ENCODE data around the gene SPHK2. TPM values are rescaled to one million over a fixed set of nuclear protein-coding genes. Genes with fewer than 3 reads are reported as not detected.

SPHK2 gene
- total RNA-seq, 4 donors from 2014 or later, result 7.0 to 10.9 (median 9.7) TPM

DNA sequence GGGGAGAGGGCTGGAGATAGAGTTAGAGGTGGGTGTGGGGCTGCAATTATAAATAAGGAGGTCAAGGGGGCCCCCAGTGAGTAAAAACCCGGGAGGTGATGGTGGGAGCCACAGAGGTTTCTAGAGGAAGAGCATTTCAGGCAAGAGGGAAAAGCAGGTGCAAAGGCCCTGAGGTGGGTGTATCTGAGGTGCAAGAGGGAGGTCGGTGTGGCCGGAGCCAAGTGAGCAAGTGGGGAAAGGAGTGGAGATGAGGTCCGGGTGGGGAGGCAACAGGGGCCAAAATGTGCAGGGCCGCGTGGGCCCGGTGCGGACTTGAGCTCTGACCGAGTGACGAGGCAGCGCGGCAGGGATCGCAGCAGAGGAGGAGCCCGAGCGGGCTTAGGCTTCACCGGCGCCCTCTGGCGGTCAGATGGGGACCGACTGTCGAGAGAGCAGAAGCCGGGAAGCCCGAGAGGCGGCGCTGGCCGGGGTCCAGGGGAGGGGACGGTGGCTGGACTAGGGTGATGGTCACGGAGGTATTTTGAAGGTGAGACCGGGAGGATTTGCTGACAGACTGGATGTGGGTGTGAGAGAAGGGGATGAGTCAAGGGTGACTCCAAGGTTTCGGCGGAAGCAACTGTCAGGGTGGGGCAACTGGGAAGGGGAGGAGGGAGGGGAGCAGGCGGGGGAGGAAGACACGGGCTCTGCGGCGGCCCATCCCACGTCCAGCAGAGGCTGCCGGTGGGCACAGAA lies 30.5 kb upstream of the SPHK2 start:
- H3K27me3 ChIP-seq, result no peaks in the 10 kb centered on the region
- no peaks in the 10 kb centered on the region for H3K9me3 ChIP-seq
- WGBS, 2 donors, result 3 to 5% methylated on average over 34 of the region's 36 CpGs
- H3K4me3 ChIP-seq, result peak overlapping the region in 3 of 4 donors; percentile 31 to 70 (median 35)
- TF ChIP-seq CTCF (IDR thresholded peaks at IDR 0.05), result peak; percentile 76 to 97 (median 94)
- TF ChIP-seq POLR2A (IDR thresholded peaks at IDR 0.05), result no peak
- H3K27ac ChIP-seq, result peak overlapping the region; percentile 53 to 74 (median 68)
- intact Hi-C loops (cut with DNase I), result loop anchor here (2.0 kb wide), 1 partner anchor 80 kb away; no protein-coding TSS in a partner anchor
- H3K36me3 ChIP-seq, result peaks cover 0 to 41% (median 0%) of the 10 kb centered on the region in 3 donors
- peaks cover 4 to 31% (median 16%) of the 10 kb centered on the region in 3 donors for H3K4me1 ChIP-seq
- DNase-seq, result no peak

DNA sequence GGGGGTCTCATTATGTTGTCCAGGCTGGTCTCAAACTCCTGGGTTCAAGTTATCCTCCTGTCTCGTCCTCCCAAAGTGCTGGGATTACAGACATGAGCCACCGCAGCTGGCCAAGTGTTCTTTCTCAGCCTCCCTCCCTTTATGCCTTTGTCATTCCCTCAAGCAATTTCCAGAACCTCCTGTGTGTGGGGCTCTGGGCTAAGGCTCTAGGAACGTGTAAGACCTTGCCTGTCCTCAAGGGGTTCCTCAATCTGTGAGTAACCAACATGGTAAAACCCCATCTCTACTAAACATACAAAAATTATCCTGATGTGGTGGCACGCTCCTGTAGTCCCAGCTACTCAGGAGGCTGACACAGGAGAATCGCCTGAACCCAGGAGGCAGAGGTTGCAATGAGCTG lies 28.3 kb upstream of the SPHK2 start:
- H3K4me3 ChIP-seq, result no peak overlapping the region
- H3K4me1 ChIP-seq, result peaks cover 0 to 22% (median 11%) of the 10 kb centered on the region in 3 donors
- intact Hi-C loops (cut with DNase I), result no loop called here
- 70 to 89% methylated on average over 3 of the region's 5 CpGs for WGBS, 2 donors
- no peak for DNase-seq
- H3K27me3 ChIP-seq, result no peaks in the 10 kb centered on the region
- H3K9me3 ChIP-seq, result no peaks in the 10 kb centered on the region
- H3K36me3 ChIP-seq, result peaks cover 0 to 61% (median 0%) of the 10 kb centered on the region in 3 donors
- no peak overlapping the region for H3K27ac ChIP-seq
- TF ChIP-seq CTCF (IDR thresholded peaks at IDR 0.05), result peak in 1 of 6 experiments; percentile 13
- no peak for TF ChIP-seq POLR2A (IDR thresholded peaks at IDR 0.05)

DNA sequence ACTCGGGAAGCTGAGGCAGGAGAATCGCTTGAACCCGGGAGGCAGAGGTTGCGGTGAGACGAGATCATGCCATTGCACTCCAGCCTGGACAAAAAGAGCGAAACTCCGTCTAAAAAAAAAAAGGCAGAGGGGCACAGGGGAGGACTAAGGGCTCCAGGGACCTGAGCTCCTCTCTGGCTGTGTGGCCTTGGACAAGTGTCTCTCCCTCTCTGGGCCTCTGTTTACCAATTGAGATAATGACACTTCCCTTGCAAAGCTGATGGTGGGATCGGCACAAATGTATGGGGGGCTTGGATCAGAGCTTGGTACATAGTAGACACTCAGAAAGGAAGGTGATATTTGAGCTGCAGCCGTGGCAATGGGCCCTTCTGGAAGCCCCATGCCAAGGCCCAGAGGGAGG lies 24.1 kb upstream of the SPHK2 start:
- TF ChIP-seq POLR2A (IDR thresholded peaks at IDR 0.05) (no peak), CTCF (IDR thresholded peaks at IDR 0.05) (no peak)
- Histone ChIP-seq H3K4me3 (no peak overlapping the region), H3K27ac (no peak overlapping the region), H3K9me3 (no peaks in the 10 kb centered on the region), H3K36me3 (peaks cover 0 to 94% (median 4%) of the 10 kb centered on the region in 3 donors), H3K4me1 (no peaks in the 10 kb centered on the region), H3K27me3 (peaks cover 0 to 13% (median 0%) of the 10 kb centered on the region in 4 donors)
- no peak for DNase-seq
- intact Hi-C loops (cut with DNase I), result no loop called here
- WGBS, 2 donors, result 91 to 93% methylated on average over 7 to 9 of the region's 9 CpGs

GRCh38 chr19:48595833-48596232 lies 23.5 kb upstream of the SPHK2 start:
- WGBS, 2 donors, result 63 to 82% methylated on average over 1 to 6 of the region's 6 CpGs
- no peak overlapping the region for H3K4me3 ChIP-seq
- H3K4me1 ChIP-seq, result no peaks in the 10 kb centered on the region
- no peaks in the 10 kb centered on the region for H3K9me3 ChIP-seq
- no peak overlapping the region for H3K27ac ChIP-seq
- intact Hi-C loops (cut with DNase I), result no loop called here
- peaks cover 0 to 97% (median 4%) of the 10 kb centered on the region in 3 donors for H3K36me3 ChIP-seq
- TF ChIP-seq CTCF (IDR thresholded peaks at IDR 0.05), result no peak
- no peak for TF ChIP-seq POLR2A (IDR thresholded peaks at IDR 0.05)
- peaks cover 0 to 13% (median 0%) of the 10 kb centered on the region in 4 donors for H3K27me3 ChIP-seq
- no peak for DNase-seq

- WGBS, 2 donors, result 75% methylated on average over 2 of the region's 4 CpGs; no CpG with 5 or more reads in 1 of the 2 donors
Observed at GRCh38 chr19:48596237-48596636, 23.1 kb upstream of the SPHK2 start.

More at GRCh38 chr19:48596237-48596636, 23.1 kb upstream of the SPHK2 start:
- Histone ChIP-seq H3K4me3 (no peak overlapping the region), H3K9me3 (no peaks in the 10 kb centered on the region), H3K36me3 (peaks cover 0 to 97% (median 4%) of the 10 kb centered on the region in 3 donors), H3K4me1 (no peaks in the 10 kb centered on the region), H3K27ac (no peak overlapping the region), H3K27me3 (peaks cover 0 to 13% (median 0%) of the 10 kb centered on the region in 4 donors)
- intact Hi-C loops (cut with DNase I), result no loop called here
- TF ChIP-seq POLR2A (IDR thresholded peaks at IDR 0.05), result no peak
- no peak for TF ChIP-seq CTCF (IDR thresholded peaks at IDR 0.05)
- no peak for DNase-seq
